Nephron (organoid): ENCODE results near the gene PAX7.

Experiments
- H3K27ac Mint-ChIP-seq, 3 experiments: 2 replicates each; pipeline ENCODE4 v1.8.0; 2020; ENCODE audit warnings: mixed read lengths in 3 of 3, mild to moderate bottlenecking in 2 of 3, moderate library complexity in 1 of 3
- H3K27me3 Mint-ChIP-seq: 2 replicates; pipeline ENCODE4 v1.8.0; 2021; ENCODE audit warnings: low read depth, mild to moderate bottlenecking, moderate library complexity, mixed read lengths
- H3K36me3 Mint-ChIP-seq: 2 replicates; pipeline ENCODE4 v1.8.0; 2020; ENCODE audit warnings: low read depth, mixed read lengths
- H3K4me1 Mint-ChIP-seq: 2 replicates; pipeline ENCODE4 v1.8.0; 2020; ENCODE audit warnings: mixed read lengths
- H3K4me3 Mint-ChIP-seq, 3 experiments: 2 replicates each; pipeline ENCODE4 v1.8.0; 2020; ENCODE audit warnings: mild to moderate bottlenecking in 3 of 3, mixed read lengths in 3 of 3, moderate library complexity in 2 of 3
- H3K9me3 Mint-ChIP-seq: 2 replicates; pipeline ENCODE4 v1.8.0; 2020; ENCODE audit warnings: mixed read lengths
- CTCF ChIP-seq, 3 experiments: fragments of 200-600 bp; sonication (generic); IDR thresholded peaks; one replicate each; pipeline ENCODE4 v1.5.0; 2021; ENCODE audit warnings: antibody characterized with exemption in 3 of 3; ENCODE audit not compliant: unreplicated experiment in 3 of 3

PAX7 gene

DNA sequence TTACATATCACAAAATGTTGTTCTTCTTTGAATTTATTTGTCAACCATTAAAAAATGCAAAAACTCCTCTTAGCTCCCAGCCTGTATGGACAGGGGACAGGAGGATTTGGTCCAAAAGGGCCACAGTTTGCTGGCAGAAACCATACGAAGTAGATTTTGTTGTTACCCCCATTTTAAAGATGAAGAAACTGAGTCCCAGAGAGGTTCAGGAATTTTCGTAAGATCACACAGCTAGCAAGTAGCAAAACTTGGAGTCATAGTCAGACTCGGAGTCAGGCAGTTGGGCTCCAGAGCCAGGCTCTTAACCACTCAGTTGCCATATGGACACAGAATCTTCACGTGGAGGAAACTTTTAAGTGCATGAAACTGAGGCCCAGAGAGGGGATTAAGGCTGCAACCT is 137.4 kb downstream of the PAX7 start:
- H3K9me3 Mint-ChIP-seq, result no peaks in the 10 kb centered on the region
- peaks cover 47% of the 10 kb centered on the region for H3K27me3 Mint-ChIP-seq
- no peak overlapping the region for H3K27ac Mint-ChIP-seq
- no peak for TF ChIP-seq CTCF (IDR thresholded peaks at IDR 0.05; ENCODE audit: unreplicated experiment in 3 of 3)
- no peaks in the 10 kb centered on the region for H3K36me3 Mint-ChIP-seq
- H3K4me3 Mint-ChIP-seq, result no peak overlapping the region
- H3K4me1 Mint-ChIP-seq, result peaks cover 16% of the 10 kb centered on the region

GRCh38 chr1:18769140-18769539 is 138.5 kb downstream of the PAX7 start:
- Mint-ChIP-seq H3K27me3 (peaks cover 47% of the 10 kb centered on the region), H3K4me3 (no peak overlapping the region), H3K4me1 (peaks cover 8% of the 10 kb centered on the region), H3K27ac (no peak overlapping the region), H3K36me3 (no peaks in the 10 kb centered on the region), H3K9me3 (no peaks in the 10 kb centered on the region)
- TF ChIP-seq CTCF (IDR thresholded peaks at IDR 0.05; ENCODE audit: unreplicated experiment in 3 of 3), result no peak

DNA sequence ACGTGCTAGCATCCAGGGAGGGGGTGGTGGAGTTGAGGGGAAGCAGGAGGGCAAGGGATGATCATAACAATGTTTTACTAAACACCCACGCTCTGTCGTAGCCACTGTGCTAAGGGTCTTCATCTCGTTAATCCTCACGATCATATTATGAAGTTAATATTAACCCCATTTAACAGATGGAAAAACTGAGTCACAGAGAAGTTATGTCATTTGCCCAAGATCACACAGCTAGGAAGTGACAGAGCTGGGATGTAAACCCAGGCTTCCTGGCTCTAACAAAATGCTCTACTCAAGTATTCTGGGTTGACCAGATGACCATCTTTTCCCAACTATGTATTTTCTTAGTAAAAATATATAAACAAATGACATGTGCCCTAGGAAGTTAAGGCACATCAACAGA is 140.2 kb downstream of the PAX7 start:
- Mint-ChIP-seq H3K27me3 (peaks cover 48% of the 10 kb centered on the region), H3K9me3 (no peaks in the 10 kb centered on the region), H3K4me1 (no peaks in the 10 kb centered on the region), H3K36me3 (no peaks in the 10 kb centered on the region), H3K27ac (no peak overlapping the region), H3K4me3 (no peak overlapping the region)
- no peak for TF ChIP-seq CTCF (IDR thresholded peaks at IDR 0.05; ENCODE audit: unreplicated experiment in 3 of 3)

DNA sequence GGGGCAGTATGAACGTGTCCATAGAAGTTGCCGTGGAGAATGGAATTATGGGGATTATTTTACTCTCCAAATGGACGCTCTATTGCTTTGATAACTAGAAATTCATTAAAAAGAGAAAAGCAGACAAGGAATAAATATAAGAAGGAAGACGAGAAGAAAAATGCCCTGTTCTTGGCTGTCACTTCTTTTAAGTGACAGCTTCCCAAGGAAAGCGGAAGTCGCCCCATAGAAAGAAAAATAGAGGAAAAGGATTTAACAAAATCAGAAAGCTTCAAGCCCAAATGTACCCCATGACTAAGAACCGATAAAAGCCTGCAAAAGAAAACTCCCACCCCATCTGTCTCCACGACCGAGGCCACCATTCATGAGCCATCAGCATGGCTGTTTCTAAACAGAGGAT is 143.1 kb downstream of the PAX7 start:
- H3K27ac Mint-ChIP-seq, result no peak overlapping the region
- H3K36me3 Mint-ChIP-seq, result no peaks in the 10 kb centered on the region
- peaks cover 49% of the 10 kb centered on the region for H3K27me3 Mint-ChIP-seq
- no peak for TF ChIP-seq CTCF (IDR thresholded peaks at IDR 0.05; ENCODE audit: unreplicated experiment in 3 of 3)
- peaks cover 5% of the 10 kb centered on the region for H3K4me1 Mint-ChIP-seq
- no peak overlapping the region for H3K4me3 Mint-ChIP-seq
- H3K9me3 Mint-ChIP-seq, result no peaks in the 10 kb centered on the region

- H3K36me3 Mint-ChIP-seq, result no peaks in the 10 kb centered on the region
- no peak overlapping the region for H3K4me3 Mint-ChIP-seq
- H3K9me3 Mint-ChIP-seq, result no peaks in the 10 kb centered on the region
- peaks cover 40% of the 10 kb centered on the region for H3K27me3 Mint-ChIP-seq
- peaks cover 5% of the 10 kb centered on the region for H3K4me1 Mint-ChIP-seq
- no peak for TF ChIP-seq CTCF (IDR thresholded peaks at IDR 0.05; ENCODE audit: unreplicated experiment in 3 of 3)
- H3K27ac Mint-ChIP-seq, result no peak overlapping the region
These were observed 144.7 kb downstream of the PAX7 start for GRCh38 chr1:18775341-18775740.

- H3K27ac Mint-ChIP-seq, result peak overlapping the region in 1 of 3 experiments; percentile 64
These were observed 146.1 kb downstream of the PAX7 start for GRCh38 chr1:18776777-18777176.

More at GRCh38 chr1:18776777-18777176, 146.1 kb downstream of the PAX7 start:
- Mint-ChIP-seq H3K9me3 (no peaks in the 10 kb centered on the region), H3K36me3 (no peaks in the 10 kb centered on the region), H3K4me1 (peaks cover 5% of the 10 kb centered on the region), H3K4me3 (no peak overlapping the region), H3K27me3 (peaks cover 37% of the 10 kb centered on the region)
- TF ChIP-seq CTCF (IDR thresholded peaks at IDR 0.05; ENCODE audit: unreplicated experiment in 3 of 3), result no peak
